ENCODE results near the gene PJVK.

DNA sequence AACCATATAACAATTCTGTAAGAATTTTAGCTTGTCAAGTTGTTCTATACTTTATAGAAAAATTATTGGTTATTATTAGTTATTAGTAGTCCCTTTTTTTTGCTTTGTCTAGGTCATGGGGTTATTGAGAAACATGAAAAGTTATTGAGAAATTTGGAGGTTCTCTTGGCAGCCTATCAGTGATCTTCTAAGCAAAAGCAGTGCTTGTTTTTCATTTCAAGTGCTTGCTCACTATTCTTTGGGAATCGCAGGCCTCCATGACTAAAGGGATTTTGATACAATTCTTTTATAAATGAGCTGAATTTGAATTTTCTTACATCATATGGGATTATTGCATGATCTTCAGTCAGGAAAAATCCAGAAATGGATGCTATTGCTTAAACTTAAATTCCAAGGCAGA, 54.9 kb downstream of the PJVK start:
- TF ChIP-seq, protein P1, sequence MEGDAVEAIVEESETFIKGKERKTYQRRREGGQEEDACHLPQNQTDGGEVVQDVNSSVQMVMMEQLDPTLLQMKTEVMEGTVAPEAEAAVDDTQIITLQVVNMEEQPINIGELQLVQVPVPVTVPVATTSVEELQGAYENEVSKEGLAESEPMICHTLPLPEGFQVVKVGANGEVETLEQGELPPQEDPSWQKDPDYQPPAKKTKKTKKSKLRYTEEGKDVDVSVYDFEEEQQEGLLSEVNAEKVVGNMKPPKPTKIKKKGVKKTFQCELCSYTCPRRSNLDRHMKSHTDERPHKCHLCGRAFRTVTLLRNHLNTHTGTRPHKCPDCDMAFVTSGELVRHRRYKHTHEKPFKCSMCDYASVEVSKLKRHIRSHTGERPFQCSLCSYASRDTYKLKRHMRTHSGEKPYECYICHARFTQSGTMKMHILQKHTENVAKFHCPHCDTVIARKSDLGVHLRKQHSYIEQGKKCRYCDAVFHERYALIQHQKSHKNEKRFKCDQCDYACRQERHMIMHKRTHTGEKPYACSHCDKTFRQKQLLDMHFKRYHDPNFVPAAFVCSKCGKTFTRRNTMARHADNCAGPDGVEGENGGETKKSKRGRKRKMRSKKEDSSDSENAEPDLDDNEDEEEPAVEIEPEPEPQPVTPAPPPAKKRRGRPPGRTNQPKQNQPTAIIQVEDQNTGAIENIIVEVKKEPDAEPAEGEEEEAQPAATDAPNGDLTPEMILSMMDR (IDR thresholded peaks at IDR 0.05; ENCODE audit: low read depth, low read length, poor library complexity, severe bottlenecking) = no peak
- TF ChIP-seq EZH2phosphoT487 (IDR thresholded peaks at IDR 0.05; ENCODE audit: borderline replicate concordance, low read length) = no peak
